H1 (cell line): ENCODE measurements around the gene TPP1. TPM values are rescaled to one million over a fixed set of nuclear protein-coding genes. Genes with fewer than 3 reads are reported as not detected.

Experiments
- polyA plus RNA-seq, 7 experiments: library from polyadenylated mRNA; depleted of rRNA in 3 of 7; stranded (reverse) in 5 of 7; unstranded in 2 of 7; fragments of >200 nt in 5 of 7; fragments of 200-250 nt in 2 of 7; gene quantifications; 1 replicate in 5 of 7; 2 replicates in 1 of 7; 4 replicates in 1 of 7; pipeline versions ENCODE4 v1.2.1 to v1.2.3, GENCODE V29; 2011 to 2013; ENCODE audit warnings: missing spikeins in 2 of 7, mixed read lengths in 2 of 7
- total RNA-seq: library from RNA; stranded (reverse); fragmentation: NEBNext Ultra II Directional; extraction: Animal tissue kit (Norgen Biotek cat#: 25700); gene quantifications from 2 replicates; pipeline ENCODE4 v1.2.1, GENCODE V29; 2021
- TF ChIP-seq, protein P1 (sequence below): fragments of 300-600 bp; sonication (generic); IDR thresholded peaks from 2 replicates; pipeline ENCODE4 v1.7.1; 2012; ENCODE audit warnings: low read length, moderate library complexity, mild to moderate bottlenecking, inconsistent platforms; ENCODE audit not compliant: insufficient replicate concordance

Gene TPP1
- total and polyA plus RNA-seq, 2 of the 8 experiments (the other 6 are each of a cell fraction or from before 2014, with no cell fraction given) = 36.1 to 77.5 TPM

DNA sequence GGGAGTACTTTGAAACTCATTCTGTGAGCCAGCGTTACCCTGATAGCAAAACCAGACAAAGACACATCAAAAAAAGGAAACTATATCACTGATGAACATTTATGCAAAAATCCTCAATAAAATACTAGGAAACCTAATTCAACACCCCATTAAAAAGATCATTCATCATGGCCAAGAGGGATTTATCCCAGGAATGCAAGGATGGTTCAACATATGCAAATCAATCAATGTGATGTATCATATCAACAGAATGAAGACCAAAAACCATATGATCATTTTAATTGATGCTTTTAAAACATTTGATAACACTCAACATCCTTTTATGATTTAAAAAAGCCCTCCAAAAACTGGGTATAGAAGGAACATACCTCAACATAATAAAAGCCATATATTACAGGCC is 35.6 kb downstream of the TPP1 start (continued):
- TF ChIP-seq, protein P1, sequence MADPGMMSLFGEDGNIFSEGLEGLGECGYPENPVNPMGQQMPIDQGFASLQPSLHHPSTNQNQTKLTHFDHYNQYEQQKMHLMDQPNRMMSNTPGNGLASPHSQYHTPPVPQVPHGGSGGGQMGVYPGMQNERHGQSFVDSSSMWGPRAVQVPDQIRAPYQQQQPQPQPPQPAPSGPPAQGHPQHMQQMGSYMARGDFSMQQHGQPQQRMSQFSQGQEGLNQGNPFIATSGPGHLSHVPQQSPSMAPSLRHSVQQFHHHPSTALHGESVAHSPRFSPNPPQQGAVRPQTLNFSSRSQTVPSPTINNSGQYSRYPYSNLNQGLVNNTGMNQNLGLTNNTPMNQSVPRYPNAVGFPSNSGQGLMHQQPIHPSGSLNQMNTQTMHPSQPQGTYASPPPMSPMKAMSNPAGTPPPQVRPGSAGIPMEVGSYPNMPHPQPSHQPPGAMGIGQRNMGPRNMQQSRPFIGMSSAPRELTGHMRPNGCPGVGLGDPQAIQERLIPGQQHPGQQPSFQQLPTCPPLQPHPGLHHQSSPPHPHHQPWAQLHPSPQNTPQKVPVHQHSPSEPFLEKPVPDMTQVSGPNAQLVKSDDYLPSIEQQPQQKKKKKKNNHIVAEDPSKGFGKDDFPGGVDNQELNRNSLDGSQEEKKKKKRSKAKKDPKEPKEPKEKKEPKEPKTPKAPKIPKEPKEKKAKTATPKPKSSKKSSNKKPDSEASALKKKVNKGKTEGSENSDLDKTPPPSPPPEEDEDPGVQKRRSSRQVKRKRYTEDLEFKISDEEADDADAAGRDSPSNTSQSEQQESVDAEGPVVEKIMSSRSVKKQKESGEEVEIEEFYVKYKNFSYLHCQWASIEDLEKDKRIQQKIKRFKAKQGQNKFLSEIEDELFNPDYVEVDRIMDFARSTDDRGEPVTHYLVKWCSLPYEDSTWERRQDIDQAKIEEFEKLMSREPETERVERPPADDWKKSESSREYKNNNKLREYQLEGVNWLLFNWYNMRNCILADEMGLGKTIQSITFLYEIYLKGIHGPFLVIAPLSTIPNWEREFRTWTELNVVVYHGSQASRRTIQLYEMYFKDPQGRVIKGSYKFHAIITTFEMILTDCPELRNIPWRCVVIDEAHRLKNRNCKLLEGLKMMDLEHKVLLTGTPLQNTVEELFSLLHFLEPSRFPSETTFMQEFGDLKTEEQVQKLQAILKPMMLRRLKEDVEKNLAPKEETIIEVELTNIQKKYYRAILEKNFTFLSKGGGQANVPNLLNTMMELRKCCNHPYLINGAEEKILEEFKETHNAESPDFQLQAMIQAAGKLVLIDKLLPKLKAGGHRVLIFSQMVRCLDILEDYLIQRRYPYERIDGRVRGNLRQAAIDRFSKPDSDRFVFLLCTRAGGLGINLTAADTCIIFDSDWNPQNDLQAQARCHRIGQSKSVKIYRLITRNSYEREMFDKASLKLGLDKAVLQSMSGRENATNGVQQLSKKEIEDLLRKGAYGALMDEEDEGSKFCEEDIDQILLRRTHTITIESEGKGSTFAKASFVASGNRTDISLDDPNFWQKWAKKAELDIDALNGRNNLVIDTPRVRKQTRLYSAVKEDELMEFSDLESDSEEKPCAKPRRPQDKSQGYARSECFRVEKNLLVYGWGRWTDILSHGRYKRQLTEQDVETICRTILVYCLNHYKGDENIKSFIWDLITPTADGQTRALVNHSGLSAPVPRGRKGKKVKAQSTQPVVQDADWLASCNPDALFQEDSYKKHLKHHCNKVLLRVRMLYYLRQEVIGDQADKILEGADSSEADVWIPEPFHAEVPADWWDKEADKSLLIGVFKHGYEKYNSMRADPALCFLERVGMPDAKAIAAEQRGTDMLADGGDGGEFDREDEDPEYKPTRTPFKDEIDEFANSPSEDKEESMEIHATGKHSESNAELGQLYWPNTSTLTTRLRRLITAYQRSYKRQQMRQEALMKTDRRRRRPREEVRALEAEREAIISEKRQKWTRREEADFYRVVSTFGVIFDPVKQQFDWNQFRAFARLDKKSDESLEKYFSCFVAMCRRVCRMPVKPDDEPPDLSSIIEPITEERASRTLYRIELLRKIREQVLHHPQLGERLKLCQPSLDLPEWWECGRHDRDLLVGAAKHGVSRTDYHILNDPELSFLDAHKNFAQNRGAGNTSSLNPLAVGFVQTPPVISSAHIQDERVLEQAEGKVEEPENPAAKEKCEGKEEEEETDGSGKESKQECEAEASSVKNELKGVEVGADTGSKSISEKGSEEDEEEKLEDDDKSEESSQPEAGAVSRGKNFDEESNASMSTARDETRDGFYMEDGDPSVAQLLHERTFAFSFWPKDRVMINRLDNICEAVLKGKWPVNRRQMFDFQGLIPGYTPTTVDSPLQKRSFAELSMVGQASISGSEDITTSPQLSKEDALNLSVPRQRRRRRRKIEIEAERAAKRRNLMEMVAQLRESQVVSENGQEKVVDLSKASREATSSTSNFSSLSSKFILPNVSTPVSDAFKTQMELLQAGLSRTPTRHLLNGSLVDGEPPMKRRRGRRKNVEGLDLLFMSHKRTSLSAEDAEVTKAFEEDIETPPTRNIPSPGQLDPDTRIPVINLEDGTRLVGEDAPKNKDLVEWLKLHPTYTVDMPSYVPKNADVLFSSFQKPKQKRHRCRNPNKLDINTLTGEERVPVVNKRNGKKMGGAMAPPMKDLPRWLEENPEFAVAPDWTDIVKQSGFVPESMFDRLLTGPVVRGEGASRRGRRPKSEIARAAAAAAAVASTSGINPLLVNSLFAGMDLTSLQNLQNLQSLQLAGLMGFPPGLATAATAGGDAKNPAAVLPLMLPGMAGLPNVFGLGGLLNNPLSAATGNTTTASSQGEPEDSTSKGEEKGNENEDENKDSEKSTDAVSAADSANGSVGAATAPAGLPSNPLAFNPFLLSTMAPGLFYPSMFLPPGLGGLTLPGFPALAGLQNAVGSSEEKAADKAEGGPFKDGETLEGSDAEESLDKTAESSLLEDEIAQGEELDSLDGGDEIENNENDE = no peak
